ENCODE measurements around the gene URAD.

The URAD gene

DNA sequence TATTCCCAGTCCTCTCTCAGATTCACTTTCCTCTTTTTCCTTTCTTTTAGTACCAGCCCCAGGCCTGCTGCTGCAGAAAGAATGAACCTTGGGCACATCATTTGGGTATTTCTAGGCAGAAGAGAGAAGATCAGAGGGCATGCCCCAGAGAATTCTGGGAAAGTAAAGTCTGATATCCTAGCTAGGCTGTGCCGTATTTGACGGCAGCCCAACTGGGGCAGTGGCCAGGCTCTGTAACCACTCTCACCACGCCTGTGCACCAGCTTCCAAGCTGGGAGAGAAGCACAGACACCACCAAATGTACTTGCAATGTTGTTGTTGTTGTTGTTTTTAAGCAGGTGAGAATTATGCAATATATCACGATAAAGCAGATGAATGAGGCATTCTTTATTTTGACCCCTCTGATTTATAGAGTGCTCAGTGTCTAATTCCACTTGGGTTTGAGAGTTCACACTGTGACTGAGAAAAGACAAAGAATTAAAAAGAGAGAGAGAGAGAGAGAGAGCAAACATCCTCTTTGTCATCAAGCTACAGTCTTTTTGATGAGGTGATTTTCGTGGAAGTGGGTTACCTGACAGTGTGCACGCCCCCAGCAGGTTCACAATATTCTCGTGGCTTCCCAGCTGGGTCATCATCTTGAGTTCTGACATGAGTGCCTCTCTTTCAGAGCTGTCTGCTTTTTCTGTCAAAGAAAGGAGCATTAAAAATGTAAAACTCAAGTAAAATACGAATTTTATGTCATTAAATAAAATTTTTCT, 39.3 kb upstream of the URAD start:
- TF ChIP-seq, protein P1, sequence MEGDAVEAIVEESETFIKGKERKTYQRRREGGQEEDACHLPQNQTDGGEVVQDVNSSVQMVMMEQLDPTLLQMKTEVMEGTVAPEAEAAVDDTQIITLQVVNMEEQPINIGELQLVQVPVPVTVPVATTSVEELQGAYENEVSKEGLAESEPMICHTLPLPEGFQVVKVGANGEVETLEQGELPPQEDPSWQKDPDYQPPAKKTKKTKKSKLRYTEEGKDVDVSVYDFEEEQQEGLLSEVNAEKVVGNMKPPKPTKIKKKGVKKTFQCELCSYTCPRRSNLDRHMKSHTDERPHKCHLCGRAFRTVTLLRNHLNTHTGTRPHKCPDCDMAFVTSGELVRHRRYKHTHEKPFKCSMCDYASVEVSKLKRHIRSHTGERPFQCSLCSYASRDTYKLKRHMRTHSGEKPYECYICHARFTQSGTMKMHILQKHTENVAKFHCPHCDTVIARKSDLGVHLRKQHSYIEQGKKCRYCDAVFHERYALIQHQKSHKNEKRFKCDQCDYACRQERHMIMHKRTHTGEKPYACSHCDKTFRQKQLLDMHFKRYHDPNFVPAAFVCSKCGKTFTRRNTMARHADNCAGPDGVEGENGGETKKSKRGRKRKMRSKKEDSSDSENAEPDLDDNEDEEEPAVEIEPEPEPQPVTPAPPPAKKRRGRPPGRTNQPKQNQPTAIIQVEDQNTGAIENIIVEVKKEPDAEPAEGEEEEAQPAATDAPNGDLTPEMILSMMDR (IDR thresholded peaks at IDR 0.05; ENCODE audit: low read length, missing control alignments): no peak
- DNase-seq (ENCODE audit: low read depth): no peak
- no peak overlapping the region for H3K4me3 ChIP-seq (replicated peaks; ENCODE audit: low read depth, low read length)

DNA sequence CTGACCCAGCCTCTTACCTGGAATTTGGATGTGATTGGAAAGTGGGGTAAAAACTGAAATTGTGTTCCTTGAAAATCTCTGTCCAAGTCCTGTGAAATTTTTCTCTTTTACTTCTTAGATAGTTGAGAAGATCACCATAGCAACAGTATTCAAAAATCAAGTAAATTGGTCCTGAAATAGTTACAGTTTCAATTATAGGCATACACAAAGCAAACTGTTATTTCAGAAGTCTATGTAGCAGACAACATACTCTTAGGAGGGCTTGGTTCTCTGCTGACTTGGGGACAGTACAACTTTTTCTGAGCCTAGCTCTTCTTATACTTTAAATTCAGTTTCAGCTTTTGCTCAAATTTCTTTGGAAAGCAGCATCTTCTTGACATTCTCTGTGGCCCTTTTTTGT, 38.6 kb upstream of the URAD start:
- no peak overlapping the region for H3K4me3 ChIP-seq (replicated peaks; ENCODE audit: low read depth, low read length)
- TF ChIP-seq, protein P1 (IDR thresholded peaks at IDR 0.05; ENCODE audit: low read length, missing control alignments): no peak
- no peak for DNase-seq (ENCODE audit: low read depth)

DNA sequence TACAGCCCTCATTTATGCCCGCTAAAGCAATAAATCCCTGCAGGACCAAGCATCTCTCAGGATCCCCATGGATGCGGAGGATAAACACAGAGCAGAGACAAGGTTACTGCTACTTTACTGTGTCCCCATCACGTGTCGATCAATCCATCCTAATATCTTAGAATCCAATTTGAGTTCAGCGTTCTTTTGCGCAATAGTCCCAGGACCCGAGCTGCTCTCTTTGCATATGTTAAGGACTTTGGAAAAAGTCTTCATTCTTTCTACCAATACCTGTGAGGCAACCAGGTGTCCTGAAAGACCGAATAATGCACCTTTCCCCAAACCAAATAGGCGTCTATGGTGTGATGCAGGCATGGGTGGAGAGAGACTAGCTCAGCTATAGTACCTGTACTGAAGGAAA, 38.0 kb upstream of the URAD start:
- DNase-seq (ENCODE audit: low read depth): no peak
- H3K4me3 ChIP-seq (replicated peaks; ENCODE audit: low read depth, low read length): no peak overlapping the region
- TF ChIP-seq, protein P1 (IDR thresholded peaks at IDR 0.05; ENCODE audit: low read length, missing control alignments): no peak

DNA sequence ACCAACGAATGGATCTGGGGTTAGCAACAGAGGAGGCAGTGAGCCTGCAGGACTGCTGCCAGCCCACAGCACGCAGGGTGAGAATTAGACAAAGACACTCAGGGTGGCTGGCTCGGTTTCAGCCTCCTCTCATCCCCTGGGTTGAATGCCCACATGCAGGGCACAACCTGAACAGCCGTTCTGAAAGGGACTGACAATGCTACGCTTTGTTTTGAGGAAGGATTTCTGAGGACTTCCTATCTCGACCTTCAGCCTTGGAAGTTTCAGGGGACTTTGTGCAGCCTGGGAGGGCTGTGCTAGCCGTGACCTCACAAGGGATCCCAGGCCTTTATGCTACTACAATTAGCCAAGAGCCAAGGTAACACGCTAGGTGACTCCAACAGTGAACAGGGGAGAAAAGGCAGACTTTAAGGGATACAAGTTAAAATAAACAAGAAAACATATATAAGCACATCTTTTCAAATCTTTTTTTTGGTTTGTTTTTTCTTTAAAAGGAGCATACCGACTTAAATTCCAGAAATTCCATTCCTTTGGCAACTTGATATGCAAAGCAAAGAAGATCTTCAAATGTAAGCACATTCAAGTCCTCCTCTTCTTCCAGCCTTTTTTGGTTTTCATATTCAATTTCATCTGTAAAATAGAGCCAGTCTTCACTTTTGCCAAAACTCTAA, 34.5 kb upstream of the URAD start:
- DNase-seq (ENCODE audit: low read depth): peak; percentile 16
- TF ChIP-seq, protein P1 (IDR thresholded peaks at IDR 0.05; ENCODE audit: low read length, missing control alignments): no peak
- H3K4me3 ChIP-seq (replicated peaks; ENCODE audit: low read depth, low read length): no peak overlapping the region

DNA sequence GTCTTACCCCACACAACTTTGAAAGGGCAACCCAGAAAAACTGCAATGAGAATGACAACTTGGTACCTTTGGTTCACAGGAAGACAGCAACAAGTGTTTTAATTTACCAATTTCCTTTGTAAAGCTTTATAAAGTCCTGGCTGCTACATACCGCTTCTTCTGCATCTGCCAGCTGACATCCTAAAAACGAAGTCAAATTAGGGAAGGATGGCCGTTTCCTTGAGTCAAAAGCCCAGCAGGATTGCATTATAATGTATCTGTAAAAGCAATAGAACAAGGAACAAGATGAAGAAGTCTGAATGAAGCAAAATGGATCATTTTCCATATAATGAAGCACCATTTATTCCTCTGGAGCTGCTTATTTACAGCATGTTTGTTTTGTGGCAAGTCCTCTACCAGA, 25.8 kb upstream of the URAD start:
- H3K4me3 ChIP-seq (replicated peaks; ENCODE audit: low read depth, low read length): no peak overlapping the region
- DNase-seq (ENCODE audit: low read depth): no peak
- TF ChIP-seq, protein P1 (IDR thresholded peaks at IDR 0.05; ENCODE audit: low read length, missing control alignments): no peak

DNA sequence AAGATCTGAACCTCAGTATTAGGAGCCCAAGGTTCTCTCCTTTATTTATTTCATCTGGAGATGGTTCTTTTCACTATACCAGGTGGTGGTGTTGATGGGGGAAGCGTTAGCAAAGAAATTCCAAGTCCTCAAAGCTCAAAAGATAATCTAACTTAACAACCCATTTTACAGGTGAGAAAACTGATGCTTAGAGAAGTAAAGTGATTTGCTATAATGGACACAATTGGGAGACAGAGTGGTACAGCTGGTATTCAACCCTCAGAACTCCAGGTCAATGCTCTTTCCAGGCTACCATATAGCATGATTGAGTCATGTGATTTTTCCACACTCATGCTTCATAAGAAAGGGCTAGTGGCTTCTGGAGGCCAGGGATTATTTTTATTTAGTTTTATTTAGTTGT, 25.0 kb upstream of the URAD start:
- TF ChIP-seq, protein P1 (IDR thresholded peaks at IDR 0.05; ENCODE audit: low read length, missing control alignments): no peak
- no peak overlapping the region for H3K4me3 ChIP-seq (replicated peaks; ENCODE audit: low read depth, low read length)
- DNase-seq (ENCODE audit: low read depth): no peak
